SH-SY5Y (cell line): Measurements from ENCODE around the gene TERT.

Experiments
- GATA2 ChIP-seq: IDR thresholded peaks from 2 replicates; pipeline ENCODE4 v1.6.1; 2011; ENCODE audit warnings: mild to moderate bottlenecking, low read depth, low read length
- GATA3 ChIP-seq: IDR thresholded peaks from 2 replicates; pipeline ENCODE4 v1.6.1; 2011; ENCODE audit warnings: low read depth, mild to moderate bottlenecking, low read length, moderate library complexity

DNA sequence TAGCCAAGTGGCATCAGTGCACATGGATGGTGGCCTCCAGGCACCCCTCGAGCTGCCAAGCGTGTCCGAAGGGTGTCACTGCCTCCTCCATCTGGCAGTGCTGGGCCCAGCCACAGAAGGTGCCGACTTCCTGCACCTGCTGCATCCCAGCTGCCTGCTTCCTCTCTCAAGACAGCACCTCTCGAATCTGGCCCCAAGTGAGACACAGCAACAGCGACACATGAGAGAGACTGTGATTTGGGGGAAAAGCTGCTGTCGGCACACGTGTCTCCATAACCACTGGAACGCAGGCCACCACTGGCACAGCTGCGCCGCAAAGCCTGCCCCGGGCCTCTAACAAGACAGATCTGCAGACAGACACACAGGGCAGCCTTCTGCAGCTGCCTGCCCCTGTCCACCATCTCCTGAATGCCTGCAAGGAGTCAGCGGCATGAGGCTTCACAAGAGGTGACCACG is 41.3 kb upstream of the TERT start:
- TF ChIP-seq GATA2 (no peak), GATA3 (no peak)
